CD4-positive, alpha-beta memory T cell (primary cell): Measurements from ENCODE around the gene SUN1. TPM values are rescaled to one million over a fixed set of nuclear protein-coding genes. Genes with fewer than 3 reads are reported as not detected.
"Not testable (repeated sequence)": the region's sequence is repeated elsewhere in the genome, so short reads cannot be mapped to it uniquely, and the experiment has no call there.

Source experiments
- CTCF ChIA-PET: fragments of 350-600 bp; sonication (Branson Sonifier 250); formaldehyde crosslinking; loops from one replicate; lab custom pipeline; 2021; ENCODE audit warnings: inconsistent platforms; ENCODE audit not compliant: partially characterized antibody; lab: Charles Lee
- POLR2A ChIA-PET: fragments of 350-600 bp; sonication (Branson Sonifier 250); formaldehyde crosslinking; loops from one replicate; lab custom pipeline; 2021; ENCODE audit not compliant: partially characterized antibody; lab: Charles Lee
- DNase-seq, 5 donors: peaks; one replicate each; pipeline versions ENCODE4 v3.0.0 to v3.0.0-alpha.2; 2020 to 2022; ENCODE audit warnings: mixed read lengths in 1 of 5
- H3K27ac ChIP-seq: one replicate; pipeline ENCODE4 v1.7.0; 2013; ENCODE audit warnings: low read depth, low read length
- H3K27me3 ChIP-seq: 2 replicates; pipeline ENCODE4 v1.7.0; 2013; ENCODE audit warnings: mild to moderate bottlenecking, low read length, moderate library complexity; ENCODE audit not compliant: insufficient read depth
- H3K36me3 ChIP-seq: 2 replicates; pipeline ENCODE4 v1.7.0; 2013; ENCODE audit warnings: mild to moderate bottlenecking, low read length, moderate library complexity; ENCODE audit not compliant: insufficient read depth
- H3K4me1 ChIP-seq: 2 replicates; pipeline ENCODE4 v1.7.0; 2013; ENCODE audit warnings: mild to moderate bottlenecking, low read length, moderate library complexity; ENCODE audit not compliant: insufficient read depth
- H3K4me3 ChIP-seq, 2 donors: one replicate each; pipeline ENCODE4 v1.7.0; 2013; ENCODE audit warnings: low read length in 2 of 2, mild to moderate bottlenecking in 1 of 2
- H3K9me3 ChIP-seq, 2 donors: one replicate each; pipeline ENCODE4 v1.7.0; 2013; ENCODE audit warnings: low read length in 2 of 2, control low read depth in 1 of 2; ENCODE audit not compliant: control insufficient read depth in 1 of 2
- H3K27ac Mint-ChIP-seq, 7 donors: one replicate each; pipeline ENCODE4 v1.8.0; 2020 to 2021; ENCODE audit warnings: mixed read lengths in 7 of 7, mild to moderate bottlenecking in 6 of 7, inconsistent platforms in 3 of 7, moderate library complexity in 3 of 7
- H3K27me3 Mint-ChIP-seq, 2 donors: one replicate each; pipeline ENCODE4 v1.8.0; 2020 to 2021; ENCODE audit warnings: mixed read lengths in 2 of 2
- H3K36me3 Mint-ChIP-seq, 2 donors: one replicate each; pipeline ENCODE4 v1.8.0; 2020 to 2021; ENCODE audit warnings: mixed read lengths in 2 of 2, inconsistent platforms in 1 of 2, mild to moderate bottlenecking in 1 of 2
- H3K4me1 Mint-ChIP-seq, 4 donors: one replicate each; pipeline ENCODE4 v1.8.0; 2020 to 2021; ENCODE audit warnings: mixed read lengths in 4 of 4, mild to moderate bottlenecking in 1 of 4
- H3K4me3 Mint-ChIP-seq, 8 donors: one replicate each; pipeline ENCODE4 v1.8.0; 2020 to 2021; ENCODE audit warnings: mixed read lengths in 8 of 8, mild to moderate bottlenecking in 7 of 8, moderate library complexity in 6 of 8, inconsistent platforms in 3 of 8
- H3K9me3 Mint-ChIP-seq, 8 donors: one replicate each; pipeline ENCODE4 v1.8.0; 2020 to 2021; ENCODE audit warnings: mixed read lengths in 8 of 8, mild to moderate bottlenecking in 5 of 8, inconsistent platforms in 3 of 8, moderate library complexity in 1 of 8
- intact Hi-C: fragments of 100-400 bp; cut with micrococcal nuclease; formaldehyde crosslinking; loops from one replicate; pipeline ENCODE4 v1.15.1; 2023
- polyA plus RNA-seq, 2 donors: library from polyadenylated mRNA; unstranded; fragments of 300-500 nt; fragmentation: Illumina TruSeq; gene quantifications; one replicate each; pipeline ENCODE4 v1.2.3, GENCODE V29; 2021
- total RNA-seq, 2 experiments: library from RNA; stranded (reverse); gene quantifications; one replicate each; pipeline ENCODE4 v1.2.3, GENCODE V29; 2021

SUN1 gene
- total and polyA plus RNA-seq, 4 experiments from 2014 or later = 53.7 to 210 (median 131) TPM

DNA sequence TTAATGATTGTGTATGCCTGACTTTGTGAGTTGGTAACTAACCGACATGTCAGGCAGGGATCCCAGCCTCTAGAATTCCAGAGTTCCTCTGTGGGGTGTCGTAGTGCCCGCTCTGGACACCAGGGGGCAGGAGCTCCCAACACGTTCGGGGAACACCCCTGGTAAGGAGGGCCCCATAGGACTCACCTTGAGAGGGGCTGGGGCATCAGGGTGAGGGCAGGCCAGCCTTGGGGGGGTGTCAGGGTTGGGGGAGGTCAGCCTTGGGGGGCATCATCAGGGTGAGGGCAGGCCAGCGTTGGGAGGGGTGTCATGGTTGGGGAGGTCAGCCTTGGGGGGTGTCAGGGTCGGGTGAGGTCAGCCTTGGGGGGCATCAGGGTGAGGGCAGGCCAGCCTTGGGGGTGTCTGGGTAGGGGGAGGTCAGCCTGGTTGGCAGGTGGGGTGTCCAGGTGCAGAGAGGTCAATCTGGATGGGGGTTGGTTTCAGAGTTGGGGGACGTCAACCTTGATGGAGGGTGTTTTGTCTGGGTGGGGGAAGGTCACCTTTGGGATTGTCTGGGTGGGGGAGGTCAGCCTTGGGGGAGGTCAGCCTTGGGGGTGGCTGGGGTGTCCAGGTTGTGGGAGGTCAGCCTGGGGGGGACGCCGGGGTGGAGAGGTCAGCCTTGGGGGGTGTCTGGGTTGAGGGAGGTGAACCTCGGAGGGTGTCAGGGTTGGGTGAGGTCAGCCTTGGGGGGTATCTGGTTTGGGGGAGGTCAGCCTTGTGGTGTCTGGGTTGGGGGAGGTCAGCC lies 45.6 kb upstream of the SUN1 start:
- H3K27me3 Mint-ChIP-seq = no peaks in the 10 kb centered on the region
- H3K4me3 ChIP-seq = no peak overlapping the region
- no peaks in the 10 kb centered on the region for H3K36me3 ChIP-seq
- DNase-seq = peak; percentile 60 to 64 (median 61)
- H3K4me1 Mint-ChIP-seq = peaks cover 0 to 5% (median under 1%) of the 10 kb centered on the region in 4 donors
- intact Hi-C loops = loop anchor here (1.0 to 5.0 kb wide), 3 partner anchors 46 to 166 kb away; partner anchors contain the start of genes ADAP1 and SUN1
- H3K36me3 Mint-ChIP-seq = peaks cover 14 to 20% of the 10 kb centered on the region in 2 donors
- ChIA-PET POLR2A (interaction anchor here (1.0 to 1.5 kb wide), 2 partner anchors 45 to 88 kb away, joined by 3 to 5 read pairs; no protein-coding TSS in a partner anchor), CTCF (interaction anchor here (0.6 to 10.5 kb wide), 5 partner anchors 26 to 471 kb away, joined by 3 to 115 read pairs (median 4); no protein-coding TSS in a partner anchor)
- peaks cover 0 to 4% (median 0%) of the 10 kb centered on the region in 8 donors for H3K9me3 Mint-ChIP-seq
- no peaks in the 10 kb centered on the region for H3K4me1 ChIP-seq
- peak overlapping the region in 1 of 7 donors; percentile 32 for H3K27ac Mint-ChIP-seq
- no peak overlapping the region for H3K27ac ChIP-seq
- no peaks in the 10 kb centered on the region for H3K27me3 ChIP-seq
- H3K4me3 Mint-ChIP-seq = no peak overlapping the region
- no peaks in the 10 kb centered on the region for H3K9me3 ChIP-seq

DNA sequence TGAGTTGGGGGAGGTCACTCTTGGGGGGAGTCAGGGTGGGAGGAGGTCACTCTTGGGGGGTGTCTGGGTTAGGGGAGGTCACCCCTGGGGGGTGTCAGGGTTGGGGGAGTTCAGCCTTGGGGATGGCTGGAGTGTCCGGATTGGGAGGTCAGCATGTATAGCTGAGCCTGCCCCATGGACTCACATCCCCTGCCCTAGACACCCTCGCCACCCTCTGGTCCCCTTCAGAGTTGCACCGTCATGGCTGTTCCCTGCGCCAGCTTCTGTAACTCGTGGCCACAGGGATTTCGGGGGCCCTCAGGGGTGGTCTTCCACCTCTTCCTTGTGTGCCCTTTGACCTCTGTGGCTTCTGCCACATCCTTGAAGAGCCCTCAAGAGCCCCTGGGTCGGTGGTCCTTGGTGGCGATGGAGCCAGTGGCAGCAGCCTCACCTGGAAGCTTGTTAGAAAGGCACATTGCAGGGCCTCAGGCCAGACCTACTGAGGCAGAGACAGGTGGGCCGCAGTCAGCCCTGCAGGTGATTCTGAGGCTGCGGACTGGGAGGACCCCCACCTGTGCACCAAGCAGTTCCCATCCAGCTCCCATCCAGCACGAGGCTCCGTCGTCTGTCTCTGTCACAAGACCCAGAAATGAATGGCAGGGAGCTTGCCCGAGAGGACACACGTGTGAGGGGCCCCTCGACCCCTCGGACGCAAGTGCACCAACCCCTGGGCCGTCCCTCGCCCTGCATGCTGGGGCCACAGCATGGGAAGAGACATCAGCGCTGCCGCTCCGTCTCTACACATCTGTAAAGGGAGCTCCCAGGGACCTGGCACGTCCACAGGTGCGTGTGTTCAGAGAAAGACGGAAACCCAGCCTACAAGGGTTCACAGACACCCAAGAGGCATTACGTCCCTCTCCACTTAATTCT lies 44.7 kb upstream of the SUN1 start:
- intact Hi-C loops = loop anchor here (5.0 kb wide), 1 partner anchor 165 kb away; the partner anchor contains the start of gene ADAP1
- no peak overlapping the region for H3K4me3 Mint-ChIP-seq
- no peak overlapping the region for H3K27ac ChIP-seq
- POLR2A ChIA-PET = interaction anchor here (1.5 to 1.7 kb wide), 2 partner anchors 44 to 88 kb away, joined by 5 to 6 read pairs; partner anchors contain the start of gene SUN1
- CTCF ChIA-PET = interaction anchor here (1.5 to 10.5 kb wide), 3 partner anchors 25 to 84 kb away, joined by 4 to 115 read pairs (median 4); no protein-coding TSS in a partner anchor
- H3K9me3 Mint-ChIP-seq = peaks cover 0 to 4% (median 0%) of the 10 kb centered on the region in 8 donors
- H3K27me3 Mint-ChIP-seq = no peaks in the 10 kb centered on the region
- no peaks in the 10 kb centered on the region for H3K36me3 ChIP-seq
- no peaks in the 10 kb centered on the region for H3K27me3 ChIP-seq
- peaks cover 14 to 18% of the 10 kb centered on the region in 2 donors for H3K36me3 Mint-ChIP-seq
- no peaks in the 10 kb centered on the region for H3K9me3 ChIP-seq
- H3K4me1 ChIP-seq = no peaks in the 10 kb centered on the region
- DNase-seq = no peak
- no peak overlapping the region for H3K4me3 ChIP-seq
- H3K27ac Mint-ChIP-seq = no peak overlapping the region
- H3K4me1 Mint-ChIP-seq = peaks cover 0 to 5% (median under 1%) of the 10 kb centered on the region in 4 donors

DNA sequence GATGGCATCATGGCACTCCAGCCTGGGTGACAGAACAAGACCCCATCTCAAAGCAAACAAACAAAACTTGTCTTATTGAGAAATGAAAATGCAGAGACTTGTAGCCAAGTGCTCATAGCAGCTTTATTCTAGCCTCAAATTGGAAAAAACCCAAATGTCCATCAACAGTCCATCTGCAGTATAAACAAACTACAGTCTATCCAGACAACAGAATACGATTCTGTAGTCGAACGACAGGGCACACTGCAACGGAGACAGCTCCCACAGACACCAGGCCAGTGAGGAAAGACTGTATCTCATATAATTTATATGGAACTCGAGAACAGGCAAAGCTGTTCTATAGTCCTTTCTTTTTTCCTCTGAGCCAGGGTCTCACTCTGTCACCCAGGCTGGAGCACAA lies 40.8 kb upstream of the SUN1 start:
- Mint-ChIP-seq H3K36me3 (peaks cover 0 to 7% of the 10 kb centered on the region in 2 donors), H3K27me3 (no peaks in the 10 kb centered on the region), H3K27ac (no peak overlapping the region), H3K4me1 (peaks cover 0 to under 1% (median 0%) of the 10 kb centered on the region in 4 donors), H3K9me3 (peaks cover 0 to 2% (median 0%) of the 10 kb centered on the region in 8 donors), H3K4me3 (no peak overlapping the region)
- Histone ChIP-seq H3K27ac (no peak overlapping the region), H3K36me3 (no peaks in the 10 kb centered on the region), H3K4me3 (no peak overlapping the region), H3K27me3 (no peaks in the 10 kb centered on the region), H3K4me1 (no peaks in the 10 kb centered on the region), H3K9me3 (no peaks in the 10 kb centered on the region)
- no peak for DNase-seq
- CTCF ChIA-PET = interaction anchor here (10.5 kb wide), 1 partner anchor 80 kb away, joined by 115 read pairs; no protein-coding TSS in a partner anchor
- intact Hi-C loops = no loop called here
- POLR2A ChIA-PET = interaction anchor here (2.2 kb wide), 1 partner anchor 40 kb away, joined by 8 read pairs; the partner anchor contains the start of gene SUN1

DNA sequence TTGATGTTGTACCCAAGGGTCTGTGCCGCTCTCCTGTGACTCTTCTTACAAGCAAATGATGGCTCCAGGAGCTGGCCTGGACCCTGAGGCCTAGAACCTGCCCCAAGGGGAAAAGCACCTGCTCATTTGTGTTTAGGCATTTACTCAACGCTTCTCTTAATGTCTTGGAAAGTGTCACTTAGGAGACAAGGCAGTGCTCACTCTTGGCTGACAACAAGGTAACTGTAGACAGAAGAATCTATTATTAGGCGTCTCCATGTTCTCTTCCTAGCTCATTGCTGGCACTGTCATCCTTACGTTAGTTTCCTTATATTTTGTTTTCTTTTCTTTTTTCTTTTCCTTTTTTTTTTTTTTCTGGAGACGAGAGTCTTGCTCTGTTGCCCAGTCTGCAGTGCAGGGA lies 38.1 kb upstream of the SUN1 start:
- CTCF ChIA-PET = no interaction called here
- H3K27ac ChIP-seq = no peak overlapping the region
- intact Hi-C loops = no loop called here
- Mint-ChIP-seq H3K4me3 (peak overlapping the region in 1 of 8 donors; percentile 51), H3K4me1 (no peaks in the 10 kb centered on the region), H3K27ac (peak overlapping the region in 2 of 7 donors; percentile 62 to 70), H3K9me3 (peaks cover 0 to 2% (median 0%) of the 10 kb centered on the region in 8 donors), H3K36me3 (peaks cover 0 to 3% of the 10 kb centered on the region in 2 donors), H3K27me3 (no peaks in the 10 kb centered on the region)
- H3K36me3 ChIP-seq = no peaks in the 10 kb centered on the region
- no peak overlapping the region for H3K4me3 ChIP-seq
- no peak for DNase-seq
- no peaks in the 10 kb centered on the region for H3K4me1 ChIP-seq
- no peaks in the 10 kb centered on the region for H3K9me3 ChIP-seq
- POLR2A ChIA-PET = no interaction called here
- H3K27me3 ChIP-seq = no peaks in the 10 kb centered on the region

DNA sequence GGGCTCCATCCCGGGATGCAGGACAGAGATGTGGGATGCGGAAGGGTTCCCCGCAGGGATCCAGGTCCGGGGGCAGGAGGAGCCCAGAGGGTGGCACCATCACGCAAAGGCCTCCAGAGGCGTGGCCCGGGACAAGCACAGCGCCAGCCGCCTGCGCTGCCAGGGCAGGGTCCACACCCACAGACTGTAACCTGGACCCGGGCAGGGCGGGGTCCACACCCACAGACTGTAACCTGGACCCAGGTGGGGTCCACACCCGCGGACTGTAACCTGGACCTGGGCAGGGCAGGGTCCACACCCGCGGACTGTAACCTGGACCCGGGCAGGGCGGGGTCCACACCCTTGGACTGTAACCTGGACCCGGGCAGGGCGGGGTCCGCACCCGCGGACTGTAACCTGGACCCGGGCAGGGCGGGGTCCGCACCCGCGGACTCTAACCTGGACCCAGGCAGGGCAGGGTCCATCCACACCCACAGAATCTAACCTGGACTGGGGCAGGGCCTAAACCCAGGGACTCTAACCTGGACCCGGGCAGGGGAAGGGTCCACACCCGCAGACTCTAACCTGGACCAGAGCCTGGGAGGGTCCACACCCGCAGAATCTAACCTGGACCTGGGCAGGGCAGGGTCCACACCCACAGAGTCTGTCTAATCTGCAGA lies 37.5 kb upstream of the SUN1 start:
- ChIA-PET CTCF (no interaction called here), POLR2A (no interaction called here)
- Mint-ChIP-seq H3K9me3 (peaks cover 0 to 2% (median 0%) of the 10 kb centered on the region in 8 donors), H3K27me3 (no peaks in the 10 kb centered on the region), H3K4me3 (no peak overlapping the region), H3K27ac (no peak overlapping the region), H3K36me3 (no peaks in the 10 kb centered on the region), H3K4me1 (no peaks in the 10 kb centered on the region)
- no peaks in the 10 kb centered on the region for H3K27me3 ChIP-seq
- intact Hi-C loops = no loop called here
- no peaks in the 10 kb centered on the region for H3K4me1 ChIP-seq
- no peak overlapping the region for H3K4me3 ChIP-seq
- H3K27ac ChIP-seq = no peak overlapping the region
- no peak for DNase-seq
- H3K36me3 ChIP-seq = no peaks in the 10 kb centered on the region
- H3K9me3 ChIP-seq = no peaks in the 10 kb centered on the region

DNA sequence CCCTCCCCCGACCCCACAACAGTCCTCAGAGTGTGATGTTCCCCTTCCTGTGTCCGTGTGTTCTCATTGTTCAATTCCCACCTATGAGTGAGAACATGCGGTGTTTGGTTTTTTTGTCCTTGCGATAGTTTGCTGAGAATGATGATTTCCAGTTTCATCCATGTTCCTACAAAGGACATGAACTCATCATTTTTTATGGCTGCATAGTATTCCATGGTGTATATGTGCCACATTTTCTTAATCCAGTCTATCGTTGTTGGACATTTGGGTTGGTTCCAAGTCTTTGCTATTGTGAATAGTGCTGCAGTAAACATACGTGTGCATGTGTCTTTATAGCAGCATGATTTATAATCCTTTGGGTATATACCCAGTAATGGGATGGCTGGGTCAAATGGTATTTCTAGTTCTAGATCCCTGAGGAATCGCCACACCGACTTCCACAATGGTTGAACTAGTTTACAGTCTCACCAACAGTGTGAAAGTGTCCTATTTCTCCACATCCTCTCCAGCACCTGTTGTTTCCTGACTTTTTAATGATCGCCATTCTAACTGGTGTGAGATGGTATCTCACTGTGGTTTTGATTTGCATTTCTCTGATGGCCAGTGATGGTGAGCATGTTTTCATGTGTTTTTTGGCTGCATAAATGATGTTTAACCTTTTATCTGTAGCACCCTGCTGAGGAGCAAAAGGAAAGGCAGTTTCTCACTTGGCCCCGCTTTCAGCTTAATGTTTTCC lies 35.7 kb upstream of the SUN1 start:
- H3K4me3 Mint-ChIP-seq, H3K4me1 ChIP-seq, H3K36me3 Mint-ChIP-seq, H3K9me3 ChIP-seq, H3K4me1 Mint-ChIP-seq, intact Hi-C loops, H3K27me3 Mint-ChIP-seq, DNase-seq, H3K36me3 ChIP-seq, H3K27ac ChIP-seq, H3K9me3 Mint-ChIP-seq, POLR2A ChIA-PET, H3K27me3 ChIP-seq, H3K4me3 ChIP-seq: not testable (repeated sequence)
- CTCF ChIA-PET = interaction anchor here (1.3 kb wide), 1 partner anchor 13 kb away, joined by 3 read pairs; no protein-coding TSS in a partner anchor
- H3K27ac Mint-ChIP-seq = peak overlapping the region in 1 of 7 donors; percentile 37
